ENCODE results near the gene ERH.
"Not testable (repeated sequence)": the region's sequence is repeated elsewhere in the genome, so short reads cannot be mapped to it uniquely, and the experiment has no call there.

Gene ERH

DNA sequence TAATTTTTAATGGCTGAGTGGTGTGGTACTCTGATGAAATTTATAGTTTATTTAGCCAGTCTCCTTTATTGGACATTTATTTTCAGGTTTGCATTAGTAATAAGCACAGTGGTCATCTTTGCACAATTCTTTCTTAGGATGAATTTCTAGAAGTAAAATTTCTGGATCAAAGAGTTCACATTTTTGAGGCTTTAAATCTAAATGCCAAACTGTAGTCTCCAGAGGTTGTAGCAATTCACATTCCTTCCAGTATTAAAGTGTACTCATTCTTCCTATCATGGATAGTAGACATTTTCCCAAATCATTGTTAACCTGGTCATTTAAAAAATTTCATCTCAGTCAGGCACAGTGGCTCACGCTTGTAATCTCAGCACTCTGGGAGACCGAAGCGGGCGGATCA, 25.2 kb upstream of the ERH start:
- Histone ChIP-seq H3K4me3 (ENCODE audit: low read depth, low read length) (no peak overlapping the region), H3K27me3 (replicated peaks) (no peaks in the 10 kb centered on the region), H3K27ac (no peak overlapping the region), H3K36me3 (replicated peaks) (peaks cover 9% of the 10 kb centered on the region)
- in situ Hi-C loops (cut with HindIII; ENCODE audit: low pct_ligation_motif_present, low sequenced_read_pairs), result no loop called here
- no peak for TF ChIP-seq CTCF (IDR thresholded peaks at IDR 0.05; ENCODE audit: low read depth, low read length, missing control alignments)
- no peak for DNase-seq

DNA sequence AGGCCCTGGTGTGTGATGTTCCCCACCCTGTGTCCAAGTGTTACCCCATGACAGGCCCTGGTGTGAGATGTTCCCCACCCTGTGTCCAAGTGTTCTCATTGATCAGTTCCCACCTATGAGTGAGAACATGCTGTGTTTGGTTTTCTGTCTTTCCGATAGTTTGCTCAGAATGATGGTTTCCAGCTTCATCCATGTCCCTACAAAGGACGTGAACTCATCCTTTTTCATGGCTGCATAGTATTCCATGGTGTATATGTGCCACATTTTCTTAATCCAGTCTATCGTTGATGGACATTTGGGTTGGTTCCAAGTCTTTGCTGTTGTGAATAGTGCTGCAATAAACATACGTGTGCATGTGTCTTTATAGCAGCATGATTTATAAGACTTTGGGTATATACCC, 18.0 kb upstream of the ERH start:
- DNase-seq; in situ Hi-C loops (cut with HindIII; ENCODE audit: low pct_ligation_motif_present, low sequenced_read_pairs): not testable (repeated sequence)

DNA sequence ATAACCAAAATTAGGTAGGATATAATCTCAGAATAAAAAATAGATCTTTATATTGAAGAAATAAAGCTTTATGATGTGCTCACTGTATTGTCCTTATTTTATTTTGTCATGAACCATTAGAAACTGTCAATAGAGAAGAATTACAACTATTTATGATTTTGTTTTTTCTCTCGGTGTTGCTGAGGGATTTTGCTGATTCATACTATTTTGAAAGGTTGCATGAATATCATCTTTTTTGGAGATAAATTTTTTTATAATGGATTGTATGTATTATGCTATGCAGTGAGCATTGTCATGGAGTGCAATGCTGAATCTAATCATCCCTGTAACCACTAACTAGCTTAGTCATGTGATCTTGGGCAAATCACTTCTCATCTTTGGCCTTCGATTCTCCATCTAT, 15.4 kb upstream of the ERH start:
- no peak for DNase-seq
- no peaks in the 10 kb centered on the region for H3K36me3 ChIP-seq (replicated peaks)
- H3K27ac ChIP-seq, result no peak overlapping the region
- no peak for TF ChIP-seq CTCF (IDR thresholded peaks at IDR 0.05; ENCODE audit: low read depth, low read length, missing control alignments)
- in situ Hi-C loops (cut with HindIII; ENCODE audit: low pct_ligation_motif_present, low sequenced_read_pairs), result no loop called here
- H3K4me3 ChIP-seq (ENCODE audit: low read depth, low read length), result no peak overlapping the region
- H3K27me3 ChIP-seq (replicated peaks), result no peaks in the 10 kb centered on the region

More for the DNA sequence above, 18.0 kb upstream of the ERH start:
- H3K4me3 ChIP-seq (ENCODE audit: low read depth, low read length); H3K27ac ChIP-seq; H3K27me3 ChIP-seq (replicated peaks); H3K36me3 ChIP-seq (replicated peaks): not testable (repeated sequence)

- DNase-seq, result no peak
- TF ChIP-seq CTCF (IDR thresholded peaks at IDR 0.05; ENCODE audit: low read depth, low read length, missing control alignments), result no peak
- in situ Hi-C loops (cut with HindIII; ENCODE audit: low pct_ligation_motif_present, low sequenced_read_pairs), result no loop called here
- H3K27ac ChIP-seq, result no peak overlapping the region
- no peaks in the 10 kb centered on the region for H3K36me3 ChIP-seq (replicated peaks)
- no peaks in the 10 kb centered on the region for H3K27me3 ChIP-seq (replicated peaks)
- H3K4me3 ChIP-seq (ENCODE audit: low read depth, low read length), result no peak overlapping the region
These were observed 10.3 kb upstream of the ERH start for GRCh38 chr14:69408331-69408960.

- Histone ChIP-seq H3K27me3 (replicated peaks) (no peaks in the 10 kb centered on the region), H3K27ac (no peak overlapping the region), H3K4me3 (ENCODE audit: low read depth, low read length) (no peak overlapping the region), H3K36me3 (replicated peaks) (no peaks in the 10 kb centered on the region)
- no peak for TF ChIP-seq CTCF (IDR thresholded peaks at IDR 0.05; ENCODE audit: low read depth, low read length, missing control alignments)
- in situ Hi-C loops (cut with HindIII; ENCODE audit: low pct_ligation_motif_present, low sequenced_read_pairs), result no loop called here
- no peak for DNase-seq
These were observed 7.7 kb upstream of the ERH start for GRCh38 chr14:69405762-69406161.

DNA sequence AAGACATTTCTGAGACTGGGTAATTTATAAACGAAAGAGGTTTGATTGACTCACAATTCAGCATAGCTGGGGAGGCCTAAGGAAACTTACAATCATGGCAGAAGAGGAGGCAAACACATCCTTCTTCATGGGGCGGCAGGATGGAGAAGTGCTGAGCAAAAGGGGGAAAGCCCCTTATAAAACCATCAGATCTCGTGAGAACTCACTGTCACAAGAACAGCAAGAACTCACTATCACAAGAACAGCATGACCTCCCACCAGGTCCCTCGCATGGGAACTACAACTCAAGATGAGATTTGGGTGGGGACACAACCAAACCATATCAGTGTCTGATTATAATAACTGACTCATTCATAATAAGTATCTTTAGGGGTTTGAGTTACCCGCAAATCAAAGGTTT, 6.8 kb upstream of the ERH start:
- Histone ChIP-seq H3K36me3 (replicated peaks) (no peaks in the 10 kb centered on the region), H3K27me3 (replicated peaks) (no peaks in the 10 kb centered on the region), H3K4me3 (ENCODE audit: low read depth, low read length) (no peak overlapping the region), H3K27ac (no peak overlapping the region)
- DNase-seq, result no peak
- TF ChIP-seq CTCF (IDR thresholded peaks at IDR 0.05; ENCODE audit: low read depth, low read length, missing control alignments), result no peak
- in situ Hi-C loops (cut with HindIII; ENCODE audit: low pct_ligation_motif_present, low sequenced_read_pairs), result no loop called here

Measured in brain microvascular endothelial cell (primary cell).